ENCODE measurements around the gene PSG4.
"Not testable (repeated sequence)": the region's sequence is repeated elsewhere in the genome, so short reads cannot be mapped to it uniquely, and the experiment has no call there.

The PSG4 gene

DNA sequence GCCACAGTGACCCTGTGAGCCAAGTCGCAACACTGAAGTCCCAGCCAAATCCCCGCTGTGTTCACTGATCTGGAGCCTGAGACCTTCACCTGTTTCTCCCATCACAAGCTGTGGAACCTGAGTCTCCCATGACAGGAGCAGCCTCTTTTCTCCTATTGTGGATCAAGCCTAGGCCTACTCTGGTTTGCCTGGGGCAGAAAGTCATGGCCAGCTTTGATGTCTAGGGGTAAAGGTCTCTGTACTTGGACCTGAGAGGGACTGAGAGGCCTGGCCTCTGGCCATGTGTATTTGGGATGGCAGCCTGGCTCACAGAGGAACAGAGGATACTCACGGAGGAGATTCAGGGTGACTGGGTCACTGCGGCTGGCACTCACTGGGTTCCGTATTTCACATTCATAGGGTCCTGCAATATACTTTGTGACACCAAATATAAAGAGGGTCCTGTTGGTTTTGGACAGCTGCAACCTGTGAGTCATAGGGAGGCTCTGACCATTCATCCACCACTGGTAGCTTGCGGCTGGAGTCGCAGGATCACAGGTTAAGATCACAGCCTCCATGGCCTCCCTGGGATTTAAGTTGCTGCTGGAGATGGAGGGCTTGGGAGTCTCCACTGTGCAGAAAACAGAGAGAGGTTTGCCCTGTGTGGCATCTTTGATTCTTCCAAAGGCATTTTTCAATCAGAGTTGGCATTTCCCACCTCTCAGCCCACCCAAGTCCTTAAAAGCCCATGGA is 7.6 kb downstream of the PSG4 start:
- not testable (repeated sequence) for DNase-seq (ENCODE audit: low spot score)

- not testable (repeated sequence) for DNase-seq (ENCODE audit: low spot score)
These were observed 11.0 kb downstream of the PSG4 start for GRCh38 chr19:43194397-43194796.

DNA sequence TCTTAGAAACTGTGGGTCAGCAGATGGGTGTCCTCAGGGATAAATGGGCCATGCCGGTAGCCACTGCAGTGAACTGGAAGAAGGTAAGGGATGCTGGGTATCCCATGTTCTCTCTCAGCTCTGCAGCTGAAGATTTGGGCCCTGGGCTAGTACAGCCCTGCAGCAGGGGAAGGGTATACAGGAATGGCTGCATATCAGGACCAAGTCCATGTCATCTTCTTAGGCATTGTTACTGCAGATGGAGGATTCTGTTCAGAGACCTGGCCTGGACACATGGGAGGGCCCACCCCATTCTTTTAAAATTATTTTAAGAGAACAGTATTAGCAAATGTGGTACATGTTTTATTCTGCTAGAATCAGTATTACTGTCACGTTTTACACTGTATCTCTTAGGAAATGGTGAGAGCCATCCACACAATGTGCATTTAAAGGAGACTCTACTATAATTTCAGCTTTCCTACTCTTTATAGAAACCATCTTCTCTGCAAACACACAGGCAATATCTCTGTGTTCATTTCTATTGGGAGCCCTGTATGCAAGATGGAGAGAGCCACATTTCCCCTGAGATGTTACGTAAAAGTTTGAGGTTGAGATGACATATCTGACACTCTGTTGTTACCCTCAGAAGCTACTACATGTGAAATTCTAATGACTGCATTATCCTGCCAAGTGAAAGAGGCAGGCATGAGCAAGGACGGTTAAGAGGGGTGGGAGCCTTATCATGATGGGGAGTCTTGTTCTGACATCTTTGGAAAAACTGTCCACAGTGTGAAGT is 12.9 kb downstream of the PSG4 start:
- DNase-seq (ENCODE audit: low spot score), result not testable (repeated sequence)

- peak; percentile 5 for DNase-seq (ENCODE audit: low spot score)
These were observed 17.3 kb downstream of the PSG4 start for GRCh38 chr19:43188092-43188491.

GRCh38 chr19:43186311-43186935 is 19.0 kb downstream of the PSG4 start, which contains the start of gene PSG5:
TSS of gene PSG5 (minus strand) at chr19:43186536. CDS start at chr19:43186405, 131 bp downstream.
- DNase-seq (ENCODE audit: low spot score), result peak; percentile 3

GRCh38 chr19:43181869-43182771 is 23.3 kb downstream of the PSG4 start:
- DNase-seq (ENCODE audit: low spot score), result peak; percentile 65

- not testable (repeated sequence) for DNase-seq (ENCODE audit: low spot score)
These were observed 25.8 kb downstream of the PSG4 start for GRCh38 chr19:43179569-43180147.

DNA sequence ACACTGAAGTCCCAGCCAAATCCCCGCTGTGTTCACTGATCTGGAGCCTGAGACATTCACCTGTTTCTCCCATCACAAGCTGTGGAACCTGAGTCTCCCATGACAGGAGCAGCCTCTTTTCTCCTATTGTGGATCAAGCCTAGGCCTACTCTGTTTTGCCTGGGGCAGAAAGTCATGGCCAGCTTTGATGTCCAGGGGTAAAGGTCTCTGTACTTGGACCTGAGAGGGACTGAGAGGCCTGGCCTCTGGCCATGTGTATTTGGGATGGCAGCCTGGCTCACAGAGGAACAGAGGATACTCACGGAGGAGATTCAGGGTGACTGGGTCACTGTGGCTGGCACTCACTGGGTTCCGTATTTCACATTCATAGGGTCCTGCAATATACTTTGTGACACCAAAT is 26.9 kb downstream of the PSG4 start:
- DNase-seq (ENCODE audit: low spot score), result not testable (repeated sequence)

DNA sequence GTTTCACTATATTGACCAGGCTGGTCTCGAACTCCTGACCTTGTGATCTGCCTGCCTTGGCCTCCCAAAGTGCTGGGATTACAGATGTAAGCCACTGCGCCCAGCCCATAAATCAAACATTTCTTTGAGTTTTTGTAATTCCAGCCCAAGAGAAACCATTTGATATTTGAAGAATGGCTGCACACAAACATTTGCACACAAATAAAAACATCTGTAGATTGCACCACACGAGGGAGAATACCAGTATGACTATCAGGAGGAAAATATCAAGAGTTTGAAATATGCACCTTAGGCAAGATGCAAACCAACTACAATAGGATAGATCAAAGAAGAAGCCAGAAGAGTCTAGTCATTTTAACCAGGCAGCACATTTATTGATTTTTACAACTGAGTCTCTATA is 39.5 kb downstream of the PSG4 start:
- DNase-seq (ENCODE audit: low spot score), result not testable (repeated sequence)

DNA sequence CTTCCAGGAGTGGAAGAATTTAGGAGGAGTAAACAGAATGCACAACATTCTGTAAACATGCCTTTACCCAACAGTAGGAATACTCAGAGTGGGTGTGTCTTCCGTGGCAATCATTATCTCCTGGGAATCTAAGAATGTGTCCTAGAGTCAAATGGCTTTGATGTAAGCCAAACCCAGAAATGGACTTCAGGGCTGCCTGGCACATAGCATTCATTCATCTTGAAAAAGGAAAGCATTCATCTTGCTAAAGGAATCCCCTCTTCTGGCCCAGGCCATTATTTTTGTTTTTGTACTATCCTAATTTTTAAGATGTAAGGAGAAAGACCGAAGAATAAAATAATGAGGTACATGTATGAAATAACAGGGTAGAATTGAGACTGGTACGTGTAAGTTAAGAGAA is 42.3 kb downstream of the PSG4 start:
- DNase-seq (ENCODE audit: low spot score), result not testable (repeated sequence)

- not testable (repeated sequence) for DNase-seq (ENCODE audit: low spot score)
These were observed 43.2 kb downstream of the PSG4 start for GRCh38 chr19:43162261-43162660.

- DNase-seq (ENCODE audit: low spot score), result no peak
These were observed 53.2 kb downstream of the PSG4 start for GRCh38 chr19:43152214-43152613.

DNA sequence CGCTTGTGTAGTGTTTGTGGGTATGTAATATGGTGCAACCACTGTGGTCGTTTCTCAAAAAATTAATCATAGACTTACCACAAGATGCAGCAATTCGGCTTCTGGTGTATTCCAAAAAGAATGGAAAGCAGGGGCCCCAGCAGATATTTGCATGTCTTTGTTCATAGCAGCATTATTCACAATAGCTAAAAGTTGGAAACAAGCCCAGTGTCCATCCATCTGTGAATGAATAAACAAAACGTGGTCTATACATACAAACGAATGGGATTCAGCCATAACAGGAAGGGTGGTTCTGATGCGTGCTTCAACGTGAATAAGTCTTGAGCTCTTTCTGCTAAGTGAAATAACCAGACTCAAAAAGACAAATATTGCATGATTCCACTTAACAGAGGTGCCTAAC is 55.6 kb downstream of the PSG4 start:
- not testable (repeated sequence) for DNase-seq (ENCODE audit: low spot score)

GRCh38 chr19:43148233-43148632 is 57.2 kb downstream of the PSG4 start:
- peak; percentile 56 for DNase-seq (ENCODE audit: low spot score)

Data from AG20443 (cell line).